GM10248 (cell line): ENCODE measurements around the gene TM7SF2.
A peak's percentile ranks its signal among the peaks of the same experiment; 100 is the strongest.

Experiments
- CTCF ChIA-PET: fragments of 300-600 bp; sonication (Branson Sonifier 250); formaldehyde crosslinking; extraction: SDS; loops from one replicate; lab custom pipeline; 2021; ENCODE audit warnings: antibody characterized with exemption; lab: Yijun Ruan, JAX
- POLR2A ChIA-PET: fragments of 350-650 bp; sonication (Branson Sonifier 250); formaldehyde crosslinking; extraction: SDS; loops from one replicate; lab custom pipeline; 2020; ENCODE audit warnings: antibody characterized with exemption; lab: Yijun Ruan, JAX
- DNase-seq: peaks from one replicate; pipeline ENCODE4 v3.0.0; 2012; ENCODE audit errors: extremely low spot score
- TF ChIP-seq, protein P1 (sequence below): IDR thresholded peaks from 2 replicates; pipeline ENCODE4 v1.5.1; 2012; ENCODE audit warnings: mild to moderate bottlenecking, low read depth; ENCODE audit errors: extremely low read depth, missing control alignments, control extremely low read depth

The TM7SF2 gene

DNA sequence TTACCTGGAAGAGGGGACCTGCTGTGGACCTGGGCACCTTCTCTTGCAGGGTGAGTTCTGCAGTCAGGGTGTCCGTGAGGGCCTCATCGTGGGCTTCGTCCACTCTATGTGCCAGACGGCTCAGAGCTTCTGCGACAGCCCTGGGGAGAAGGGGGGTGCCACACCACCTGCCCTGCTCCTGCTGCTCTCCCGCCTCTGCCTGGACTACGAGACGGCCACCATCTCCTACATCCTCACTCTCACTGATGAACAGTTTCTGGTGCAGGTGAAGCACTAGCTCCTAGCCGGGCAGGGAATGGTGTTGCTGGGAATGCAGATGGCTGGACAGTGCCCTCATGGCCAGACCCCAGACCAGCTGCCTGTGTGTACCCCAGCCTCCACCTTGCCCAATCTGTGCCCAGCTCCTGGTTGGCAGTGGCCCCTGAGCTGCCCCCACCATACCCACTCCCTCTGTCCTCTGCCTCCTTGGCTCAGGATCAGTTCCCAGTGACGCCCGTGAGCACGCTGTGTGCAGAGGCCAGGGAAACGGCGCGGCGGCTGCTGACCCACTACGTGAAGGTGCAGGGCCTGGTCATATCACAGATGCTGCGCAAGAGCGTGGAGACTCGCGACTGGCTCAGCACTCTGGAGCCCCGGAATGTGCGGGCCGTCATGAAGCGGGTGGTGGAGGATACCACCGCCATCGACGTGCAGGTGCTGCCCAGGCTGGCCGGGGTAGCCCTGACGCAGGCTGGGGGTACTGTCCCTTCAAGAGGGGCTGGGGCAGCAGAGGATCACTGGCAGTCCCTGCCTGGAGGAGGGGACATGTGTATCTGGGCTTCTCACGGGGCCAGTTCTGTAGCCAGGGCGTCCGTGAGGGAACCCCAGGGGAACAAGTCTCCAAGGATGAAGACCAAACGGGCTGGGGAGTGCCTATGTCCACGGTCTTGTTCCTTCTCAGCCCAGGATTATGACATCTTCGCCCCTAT is 2.2 kb upstream of the TM7SF2 start:
- CTCF ChIA-PET = interaction anchor here (0.6 to 7.5 kb wide), 34 partner anchors 11 to 324 kb away, joined by 3 to 165 read pairs (median 7); partner anchors contain the start of genes ARL2, CAPN1, CDC42BPG and CDC42EP2
- POLR2A ChIA-PET = interaction anchor here (0.5 to 4.0 kb wide), 4 partner anchors 10 to 242 kb away, joined by 3 to 14 read pairs (median 4); partner anchors contain the start of genes ARL2, FAU and MRPL49
- TF ChIP-seq, protein P1, sequence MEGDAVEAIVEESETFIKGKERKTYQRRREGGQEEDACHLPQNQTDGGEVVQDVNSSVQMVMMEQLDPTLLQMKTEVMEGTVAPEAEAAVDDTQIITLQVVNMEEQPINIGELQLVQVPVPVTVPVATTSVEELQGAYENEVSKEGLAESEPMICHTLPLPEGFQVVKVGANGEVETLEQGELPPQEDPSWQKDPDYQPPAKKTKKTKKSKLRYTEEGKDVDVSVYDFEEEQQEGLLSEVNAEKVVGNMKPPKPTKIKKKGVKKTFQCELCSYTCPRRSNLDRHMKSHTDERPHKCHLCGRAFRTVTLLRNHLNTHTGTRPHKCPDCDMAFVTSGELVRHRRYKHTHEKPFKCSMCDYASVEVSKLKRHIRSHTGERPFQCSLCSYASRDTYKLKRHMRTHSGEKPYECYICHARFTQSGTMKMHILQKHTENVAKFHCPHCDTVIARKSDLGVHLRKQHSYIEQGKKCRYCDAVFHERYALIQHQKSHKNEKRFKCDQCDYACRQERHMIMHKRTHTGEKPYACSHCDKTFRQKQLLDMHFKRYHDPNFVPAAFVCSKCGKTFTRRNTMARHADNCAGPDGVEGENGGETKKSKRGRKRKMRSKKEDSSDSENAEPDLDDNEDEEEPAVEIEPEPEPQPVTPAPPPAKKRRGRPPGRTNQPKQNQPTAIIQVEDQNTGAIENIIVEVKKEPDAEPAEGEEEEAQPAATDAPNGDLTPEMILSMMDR = no peak
- DNase-seq = no peak

DNA sequence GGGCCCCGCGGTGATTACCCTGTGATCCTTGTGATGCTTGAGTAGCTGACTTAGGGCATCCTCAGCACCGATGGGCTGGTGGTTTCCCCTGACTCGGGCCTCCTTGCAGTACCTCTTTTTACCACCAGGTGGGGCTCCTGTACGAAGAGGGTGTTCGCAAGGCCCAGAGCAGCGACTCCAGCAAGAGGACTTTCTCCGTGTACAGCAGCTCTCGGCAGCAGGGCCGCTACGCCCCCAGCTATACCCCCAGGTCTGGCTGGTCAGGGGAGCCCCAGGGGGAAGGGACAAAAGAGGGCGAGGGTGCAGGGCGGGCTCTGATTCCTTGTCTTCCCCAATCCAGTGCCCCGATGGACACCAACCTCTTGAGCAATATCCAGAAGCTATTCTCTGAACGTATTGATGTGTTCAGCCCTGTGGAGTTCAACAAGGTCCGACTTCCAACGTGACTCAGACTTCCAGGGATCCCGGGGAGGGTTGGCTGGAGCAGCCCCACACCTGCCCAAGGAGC is 1.3 kb upstream of the TM7SF2 start:
- TF ChIP-seq, protein P1 = peak; percentile 95
- peak; percentile 90 for DNase-seq
- POLR2A ChIA-PET = interaction anchor here (0.5 to 4.0 kb wide), 5 partner anchors 11 to 314 kb away, joined by 3 to 14 read pairs (median 3); partner anchors contain the start of genes ARL2, FAU and MRPL49
- CTCF ChIA-PET = interaction anchor here (0.6 to 7.5 kb wide), 40 partner anchors 11 to 325 kb away, joined by 3 to 165 read pairs (median 5); partner anchors contain the start of genes ARL2, CAPN1, CDC42BPG and CDC42EP2

DNA sequence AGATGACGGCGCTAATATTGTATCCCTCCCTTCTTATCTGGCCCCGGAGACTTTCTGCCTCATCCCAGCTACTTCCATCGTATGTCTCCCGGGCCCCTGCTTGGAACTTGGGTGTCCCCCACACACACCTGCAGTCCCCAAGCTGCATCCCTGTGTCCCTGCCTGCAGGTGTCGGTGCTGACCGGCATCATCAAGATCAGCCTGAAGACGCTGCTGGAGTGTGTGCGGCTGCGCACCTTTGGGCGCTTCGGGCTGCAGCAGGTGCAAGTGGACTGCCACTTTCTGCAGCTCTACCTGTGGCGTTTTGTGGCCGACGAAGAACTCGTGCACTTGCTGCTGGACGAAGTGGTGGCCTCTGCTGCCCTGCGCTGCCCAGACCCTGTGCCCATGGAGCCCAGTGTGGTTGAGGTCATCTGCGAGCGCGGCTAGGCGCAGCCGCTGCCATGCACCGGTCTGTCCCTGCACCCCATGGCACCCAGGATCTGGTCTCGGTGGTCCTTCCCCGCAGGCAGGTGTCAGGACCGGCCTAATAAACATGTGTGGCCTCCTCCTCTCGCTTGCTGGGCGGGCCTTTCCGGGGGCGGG is 421 bp upstream of the TM7SF2 start:
- TF ChIP-seq, protein P1 = no peak
- POLR2A ChIA-PET = interaction anchor here (0.6 to 4.0 kb wide), 6 partner anchors 11 to 1004 kb away, joined by 3 to 14 read pairs (median 3); partner anchors contain the start of genes FAU and MRPL49
- DNase-seq = no peak
- CTCF ChIA-PET = interaction anchor here (0.7 to 7.5 kb wide), 36 partner anchors 10 to 326 kb away, joined by 3 to 165 read pairs (median 7); partner anchors contain the start of genes ARL2, CAPN1, CDC42BPG and CDC42EP2

DNA sequence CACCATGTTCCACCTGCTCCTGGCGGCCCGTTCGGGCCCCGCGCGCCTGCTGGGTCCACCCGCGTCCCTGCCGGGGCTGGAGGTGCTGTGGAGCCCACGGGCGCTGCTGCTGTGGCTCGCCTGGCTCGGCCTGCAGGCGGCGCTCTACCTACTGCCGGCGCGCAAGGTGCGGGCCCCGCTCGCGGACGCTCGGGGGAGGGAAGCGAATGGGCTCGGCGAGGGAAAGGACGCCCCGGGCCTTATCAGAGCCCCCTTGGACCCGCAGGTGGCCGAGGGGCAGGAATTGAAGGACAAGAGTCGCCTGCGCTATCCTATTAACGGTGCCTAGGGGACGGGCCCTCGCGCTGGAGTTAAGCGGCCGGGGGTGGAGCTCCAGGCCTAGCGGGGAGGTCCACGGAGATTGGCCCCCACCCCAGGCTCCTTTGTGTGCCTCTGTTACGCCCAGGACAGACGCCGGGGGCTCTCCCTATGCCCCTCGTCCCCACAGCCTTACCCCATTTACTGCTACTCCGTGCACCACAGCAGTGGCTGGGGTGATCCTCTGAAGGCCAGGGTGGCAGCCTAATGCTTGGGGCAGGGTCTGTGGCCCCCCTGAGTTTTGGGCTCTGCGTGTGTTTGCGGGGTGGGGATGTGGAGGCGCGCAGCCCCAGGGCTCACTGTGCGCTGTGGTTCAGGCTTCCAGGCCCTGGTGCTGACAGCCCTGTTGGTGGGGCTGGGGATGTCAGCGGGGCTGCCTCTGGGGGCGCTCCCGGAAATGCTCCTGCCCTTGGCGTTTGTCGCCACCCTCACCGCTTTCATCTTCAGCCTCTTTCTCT is 1.1 kb downstream of the TM7SF2 start:
- CTCF ChIA-PET = interaction anchor here (0.6 to 7.5 kb wide), 25 partner anchors 8 to 328 kb away, joined by 3 to 165 read pairs (median 4); partner anchors contain the start of genes ARL2, CAPN1, CDC42EP2 and FAU
- TF ChIP-seq, protein P1 = peak; percentile 94
- POLR2A ChIA-PET = interaction anchor here (0.9 to 4.0 kb wide), 4 partner anchors 9 to 22 kb away, joined by 3 to 14 read pairs (median 6); partner anchors contain the start of genes FAU and MRPL49
- peak; percentile 77 for DNase-seq

DNA sequence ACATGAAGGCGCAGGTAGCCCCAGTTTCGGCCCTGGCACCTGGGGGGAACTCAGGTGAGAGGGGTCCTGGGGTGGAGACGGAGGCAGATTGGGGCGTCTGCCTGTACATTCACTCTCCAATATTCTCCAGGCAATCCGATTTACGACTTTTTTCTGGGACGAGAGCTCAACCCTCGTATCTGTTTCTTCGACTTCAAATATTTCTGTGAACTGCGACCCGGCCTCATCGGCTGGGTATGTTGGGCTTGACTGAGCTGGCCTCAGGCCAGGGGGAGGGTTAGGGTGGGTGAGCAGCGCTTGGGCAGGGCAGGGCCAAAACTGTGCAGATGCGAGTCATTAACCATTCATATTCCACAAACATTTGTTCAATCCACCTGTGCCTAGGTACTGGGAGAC is 1.7 kb downstream of the TM7SF2 start:
- DNase-seq = no peak
- TF ChIP-seq, protein P1 = no peak
- CTCF ChIA-PET = interaction anchor here (0.6 to 7.5 kb wide), 21 partner anchors 8 to 265 kb away, joined by 3 to 165 read pairs (median 4); partner anchors contain the start of genes ARL2, CAPN1, CDC42EP2 and FAU
- POLR2A ChIA-PET = interaction anchor here (1.6 to 4.0 kb wide), 2 partner anchors 9 to 14 kb away, joined by 10 to 14 read pairs; partner anchors contain the start of genes FAU and MRPL49
